Measurements from ENCODE around the gene SUGP1.

DNA sequence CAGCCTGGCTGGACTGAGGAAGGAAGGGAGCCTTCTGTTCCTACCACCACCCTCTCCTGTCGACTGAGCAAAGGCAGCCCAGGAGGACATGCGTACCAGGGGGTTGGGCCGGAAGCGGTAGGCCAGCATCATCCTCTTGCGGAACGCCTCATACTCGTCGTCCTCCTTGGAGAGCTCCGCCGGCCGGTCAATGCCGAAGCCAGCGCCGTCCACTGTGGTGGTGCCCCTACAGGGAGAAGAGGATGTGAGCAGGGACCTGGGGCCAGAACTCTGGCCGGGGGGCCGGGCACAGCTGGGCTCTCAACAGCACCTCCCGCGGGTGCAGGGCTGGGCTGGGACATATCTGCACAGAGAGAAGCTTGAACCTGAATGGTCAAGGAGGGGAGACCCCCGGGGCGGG is 43.5 kb downstream of the SUGP1 start:
- TF ChIP-seq, protein P1, sequence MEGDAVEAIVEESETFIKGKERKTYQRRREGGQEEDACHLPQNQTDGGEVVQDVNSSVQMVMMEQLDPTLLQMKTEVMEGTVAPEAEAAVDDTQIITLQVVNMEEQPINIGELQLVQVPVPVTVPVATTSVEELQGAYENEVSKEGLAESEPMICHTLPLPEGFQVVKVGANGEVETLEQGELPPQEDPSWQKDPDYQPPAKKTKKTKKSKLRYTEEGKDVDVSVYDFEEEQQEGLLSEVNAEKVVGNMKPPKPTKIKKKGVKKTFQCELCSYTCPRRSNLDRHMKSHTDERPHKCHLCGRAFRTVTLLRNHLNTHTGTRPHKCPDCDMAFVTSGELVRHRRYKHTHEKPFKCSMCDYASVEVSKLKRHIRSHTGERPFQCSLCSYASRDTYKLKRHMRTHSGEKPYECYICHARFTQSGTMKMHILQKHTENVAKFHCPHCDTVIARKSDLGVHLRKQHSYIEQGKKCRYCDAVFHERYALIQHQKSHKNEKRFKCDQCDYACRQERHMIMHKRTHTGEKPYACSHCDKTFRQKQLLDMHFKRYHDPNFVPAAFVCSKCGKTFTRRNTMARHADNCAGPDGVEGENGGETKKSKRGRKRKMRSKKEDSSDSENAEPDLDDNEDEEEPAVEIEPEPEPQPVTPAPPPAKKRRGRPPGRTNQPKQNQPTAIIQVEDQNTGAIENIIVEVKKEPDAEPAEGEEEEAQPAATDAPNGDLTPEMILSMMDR (IDR thresholded peaks at IDR 0.05; ENCODE audit: insufficient read depth, low read depth, low read length) = no peak
- TF ChIP-seq EZH2 (IDR thresholded peaks at IDR 0.05; ENCODE audit: insufficient read depth, low read length) = no peak

Data from astrocyte (in vitro differentiated cells and primary cell).